Stimulated activated naive CD4-positive, alpha-beta T cell treated with Interleukin-2 at 50 U/mL for 16 hours (primary cell): ENCODE results near the gene GPHA2.

Experiments used
- DNase-seq: peaks from one replicate; lab custom pipeline; 2025; lab: John Stamatoyannopoulos, UW

GPHA2 gene

DNA sequence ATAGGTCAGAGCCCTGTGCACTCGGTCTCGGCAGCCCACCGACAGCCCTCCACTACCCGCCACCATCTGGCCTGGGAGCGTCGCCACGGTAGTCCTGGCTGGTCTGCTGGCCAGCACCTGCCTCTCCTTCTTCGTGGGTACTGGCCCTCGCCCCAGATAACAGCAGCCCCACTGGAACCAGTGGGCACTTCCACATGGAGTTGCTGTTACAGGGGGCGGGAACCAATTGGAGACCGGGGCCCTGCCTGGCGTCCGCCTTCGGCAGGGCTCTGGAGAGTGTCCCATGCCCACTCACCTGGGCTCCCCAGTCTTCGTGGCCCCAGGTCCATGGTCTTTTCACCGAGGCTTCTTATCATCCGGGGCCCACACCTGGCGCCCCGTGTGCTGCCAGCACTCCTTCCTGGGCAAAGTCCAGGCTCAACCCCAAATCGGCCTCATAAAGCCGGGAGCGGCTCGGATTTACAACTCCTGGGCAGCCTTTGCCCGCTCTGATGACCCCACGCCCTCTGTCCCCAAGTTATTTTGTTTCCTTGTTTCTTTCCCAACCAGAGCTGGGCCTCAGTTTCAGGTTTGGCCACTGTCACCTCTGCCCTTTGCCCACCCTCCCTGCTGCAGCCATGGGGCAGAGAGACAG is 44.4 kb downstream of the GPHA2 start:
- DNase-seq, result no peak

DNA sequence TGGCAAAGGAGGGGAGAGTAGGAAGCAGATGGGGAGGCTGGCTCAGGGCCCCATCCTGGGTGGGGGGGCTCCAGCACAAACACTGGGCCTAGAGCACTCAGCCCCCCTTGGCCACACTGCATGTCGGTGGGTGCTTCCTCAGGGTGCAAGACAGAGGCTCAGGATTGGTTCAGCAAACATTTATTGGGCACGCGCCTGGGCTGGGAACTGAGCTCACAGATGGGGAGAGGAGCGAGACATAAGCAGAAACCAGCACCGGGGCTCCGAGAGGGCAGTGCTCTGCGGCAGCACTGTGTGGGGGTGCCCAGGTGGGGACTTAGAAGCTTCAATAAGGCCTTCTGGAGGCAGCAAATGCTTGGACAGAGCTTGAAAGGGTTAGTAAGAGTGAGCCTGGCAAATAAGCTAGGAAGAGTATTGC is 45.2 kb downstream of the GPHA2 start:
- no peak for DNase-seq

DNA sequence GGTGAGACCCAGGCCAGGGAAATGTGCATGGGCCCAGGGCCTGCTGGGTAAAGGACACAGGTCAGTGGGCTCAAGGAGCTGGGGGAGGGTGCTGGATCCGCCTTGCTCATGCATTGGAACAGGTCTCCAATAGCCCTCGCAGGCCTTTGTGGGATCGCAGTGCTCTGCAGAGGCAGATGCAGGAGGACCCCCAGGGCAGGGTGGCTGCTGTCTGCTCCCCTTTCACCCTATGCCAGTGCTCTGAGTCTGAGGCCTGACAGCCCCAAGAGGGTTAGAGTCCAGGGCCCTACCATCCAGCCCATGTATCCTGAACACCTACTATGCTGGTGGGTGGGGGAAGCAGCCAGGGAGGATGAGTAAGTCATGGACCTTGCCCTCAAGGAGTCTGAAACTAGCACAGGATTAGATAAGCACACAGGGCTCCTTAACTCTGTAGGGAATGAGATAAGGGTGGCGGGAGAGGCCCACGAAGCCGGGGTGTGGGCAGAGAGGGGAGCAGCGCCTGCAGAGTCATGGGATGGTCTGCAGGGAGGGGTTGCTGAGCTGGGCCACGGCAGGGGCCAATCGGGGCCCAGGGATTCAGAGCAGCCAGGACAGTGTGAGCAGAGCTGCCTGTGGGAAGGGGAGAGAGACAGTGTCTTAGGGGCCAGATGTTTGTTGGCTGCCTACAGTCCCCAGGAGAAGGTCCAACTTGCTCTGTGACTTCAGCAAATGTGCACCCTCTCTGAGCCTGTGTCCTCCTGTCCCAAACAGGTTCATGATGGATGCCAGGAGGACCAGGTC is 46.8 kb downstream of the GPHA2 start:
- DNase-seq, result no peak

DNA sequence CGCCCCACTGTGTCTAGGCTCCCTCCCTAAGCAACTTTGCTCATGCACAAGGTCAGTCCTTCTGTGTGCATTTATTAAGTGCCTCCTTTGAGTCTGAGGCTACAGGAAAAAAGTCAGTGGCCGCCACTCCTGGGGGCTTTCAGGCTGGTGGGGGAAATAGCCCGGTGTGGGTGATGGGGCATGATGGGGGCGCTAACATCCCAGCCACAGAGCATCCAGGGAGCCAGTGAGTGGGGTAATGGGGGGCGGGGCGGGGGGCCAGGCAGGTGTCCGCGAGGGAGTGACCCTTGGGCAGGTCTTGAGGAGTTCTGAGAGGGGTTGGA is 47.3 kb downstream of the GPHA2 start:
- no peak for DNase-seq

DNA sequence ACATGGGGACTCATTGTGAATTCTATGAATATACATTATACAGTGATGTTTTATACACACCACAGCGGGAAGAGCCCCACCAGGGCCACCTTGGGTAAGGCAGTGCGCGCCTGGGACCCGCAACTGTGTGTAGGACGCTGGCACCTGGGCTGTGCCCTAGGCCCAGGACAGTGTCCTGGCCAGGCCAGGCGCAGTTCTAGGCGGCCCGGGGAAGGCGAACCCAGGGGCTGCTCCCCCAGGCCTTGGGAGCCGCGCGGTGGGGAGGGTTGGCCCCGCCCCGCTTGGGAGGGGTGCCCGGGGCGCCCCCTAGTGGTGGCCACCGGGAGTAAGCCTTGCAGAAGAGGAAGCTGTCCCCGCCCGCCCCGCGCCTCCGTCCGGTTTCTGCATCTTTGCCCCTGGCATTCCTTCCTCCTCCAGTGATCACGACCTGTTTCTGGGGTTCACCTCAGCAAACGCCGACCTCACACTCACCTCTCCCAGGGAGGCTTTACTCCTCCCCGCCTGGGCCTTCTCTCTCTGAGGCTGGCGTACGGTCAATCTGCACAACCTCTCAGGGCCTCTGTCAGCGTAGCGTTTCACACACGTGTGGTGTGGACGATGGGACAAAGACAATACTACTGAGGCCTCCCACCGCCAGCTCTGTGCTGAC is 47.8 kb downstream of the GPHA2 start:
- DNase-seq, result peak; percentile 64

DNA sequence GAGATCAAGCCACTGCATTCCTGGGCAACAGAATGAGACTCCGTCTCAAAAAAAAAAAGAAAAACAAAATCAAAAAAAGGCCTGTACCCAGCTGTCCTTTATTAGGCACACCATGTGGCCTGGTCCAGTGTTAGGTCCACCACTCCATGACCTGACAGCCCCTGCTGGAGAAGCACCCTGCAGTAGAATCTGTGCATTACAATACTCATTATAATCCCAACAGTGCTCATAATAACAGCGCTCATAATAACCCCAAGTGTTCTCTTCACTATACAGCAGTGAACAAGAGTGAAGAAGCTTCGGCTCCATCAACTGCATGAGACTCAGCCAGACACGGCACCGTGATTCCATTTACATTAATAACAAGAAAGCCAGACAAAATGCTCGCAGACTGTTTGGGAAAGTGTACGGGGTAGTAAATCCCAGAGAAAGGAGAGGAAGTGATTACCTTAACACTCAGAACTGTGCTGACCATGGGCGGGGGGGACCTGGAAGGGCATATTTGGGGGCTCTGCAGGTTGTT is 48.4 kb downstream of the GPHA2 start:
- DNase-seq, result no peak

DNA sequence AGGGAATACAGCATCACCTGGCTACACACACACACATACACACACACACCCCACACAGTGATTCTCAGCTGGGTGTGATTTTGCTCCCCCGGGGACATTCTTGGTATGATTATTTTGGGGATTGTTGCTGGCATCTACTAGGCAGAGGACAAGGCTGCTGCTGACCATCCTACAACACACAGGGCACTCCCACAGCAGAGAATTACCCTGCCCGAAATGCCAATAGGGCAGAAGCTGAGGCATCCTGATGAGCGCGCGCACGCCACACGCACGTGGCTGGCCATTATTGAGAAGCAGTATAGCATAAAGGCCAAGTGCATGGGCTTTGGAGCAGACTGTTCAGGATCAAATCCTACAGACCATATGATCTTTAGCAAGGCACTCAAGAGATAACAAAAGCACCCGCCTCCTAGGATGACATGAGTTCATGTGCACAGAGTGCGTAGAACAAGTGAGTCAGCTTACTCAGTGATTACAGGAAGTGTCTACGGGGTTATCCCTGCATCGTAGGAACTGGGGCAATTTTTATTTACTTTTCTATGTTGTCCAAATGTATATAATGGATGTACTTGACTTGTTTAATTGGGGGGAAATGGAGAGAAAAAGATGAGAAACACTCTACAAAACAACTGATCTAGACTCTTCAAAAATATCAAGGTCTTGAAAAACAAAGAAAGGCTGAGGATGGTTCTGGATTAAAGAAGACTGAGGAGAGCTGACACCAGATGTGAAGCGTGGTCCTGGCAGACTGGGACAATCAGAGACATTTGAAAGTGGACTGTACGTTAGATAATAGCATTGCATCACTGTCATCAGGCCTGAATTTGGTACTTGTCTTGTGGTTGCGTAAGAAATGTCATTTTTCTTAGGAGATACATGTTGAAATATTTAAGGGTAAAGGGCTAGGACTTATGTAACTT is 50.1 kb downstream of the GPHA2 start:
- DNase-seq, result peak; percentile 30
